ENCODE results near the gene ADORA2B.

GRCh38 chr17:15934866-15935265, 10.1 kb upstream of the ADORA2B start:
- TF ChIP-seq CTCF (IDR thresholded peaks at IDR 0.05) (no peak), EZH2 (IDR thresholded peaks at IDR 0.05) (no peak), EZH2phosphoT487 (IDR thresholded peaks at IDR 0.05) (no peak)

Measured in neural progenitor cell (in vitro differentiated cells).